Immature natural killer cell (primary cell): ENCODE measurements around the gene EPG5. TPM values are rescaled to one million over a fixed set of nuclear protein-coding genes. Genes with fewer than 3 reads are reported as not detected.
"Not testable (repeated sequence)": the region's sequence is repeated elsewhere in the genome, so short reads cannot be mapped to it uniquely, and the experiment has no call there.

ENCODE experiments used
- DNase-seq, 3 donors: peaks; one replicate each; pipeline ENCODE4 v3.0.0; 2022; ENCODE audit warnings: mixed read lengths in 1 of 3
- H3K27ac Mint-ChIP-seq, 6 donors: one replicate each; pipeline ENCODE4 v1.8.0; 2020; ENCODE audit warnings: mixed read lengths in 6 of 6, mild to moderate bottlenecking in 5 of 6, inconsistent platforms in 4 of 6, moderate library complexity in 3 of 6
- H3K27me3 Mint-ChIP-seq, 3 donors: one replicate each; pipeline ENCODE4 v1.8.0; 2020 to 2021; ENCODE audit warnings: low read depth in 3 of 3, mild to moderate bottlenecking in 3 of 3, mixed read lengths in 3 of 3, moderate library complexity in 3 of 3, inconsistent platforms in 1 of 3
- H3K36me3 Mint-ChIP-seq, 3 donors: one replicate each; pipeline ENCODE4 v1.8.0; 2020; ENCODE audit warnings: mixed read lengths in 3 of 3, inconsistent platforms in 2 of 3, mild to moderate bottlenecking in 2 of 3
- H3K4me1 Mint-ChIP-seq, 2 donors: one replicate each; pipeline ENCODE4 v1.8.0; 2020; ENCODE audit warnings: inconsistent platforms in 2 of 2, mild to moderate bottlenecking in 2 of 2, mixed read lengths in 2 of 2, moderate library complexity in 1 of 2
- H3K4me3 Mint-ChIP-seq, 5 donors: one replicate each; pipeline ENCODE4 v1.8.0; 2020; ENCODE audit warnings: mild to moderate bottlenecking in 5 of 5, mixed read lengths in 5 of 5, inconsistent platforms in 3 of 5, moderate library complexity in 3 of 5
- H3K9me3 Mint-ChIP-seq, 6 donors: one replicate each; pipeline ENCODE4 v1.8.0; 2020; ENCODE audit warnings: mild to moderate bottlenecking in 6 of 6, mixed read lengths in 6 of 6, inconsistent platforms in 4 of 6, moderate library complexity in 3 of 6
- polyA plus RNA-seq, 3 donors: library from polyadenylated mRNA; unstranded; fragments of 300-500 nt; fragmentation: Illumina TruSeq; gene quantifications; one replicate each; pipeline ENCODE4 v1.2.3, GENCODE V29; 2021

The EPG5 gene
- polyA plus RNA-seq, 3 donors from 2014 or later, result 2.9 to 6.5 (median 5.3) TPM

DNA sequence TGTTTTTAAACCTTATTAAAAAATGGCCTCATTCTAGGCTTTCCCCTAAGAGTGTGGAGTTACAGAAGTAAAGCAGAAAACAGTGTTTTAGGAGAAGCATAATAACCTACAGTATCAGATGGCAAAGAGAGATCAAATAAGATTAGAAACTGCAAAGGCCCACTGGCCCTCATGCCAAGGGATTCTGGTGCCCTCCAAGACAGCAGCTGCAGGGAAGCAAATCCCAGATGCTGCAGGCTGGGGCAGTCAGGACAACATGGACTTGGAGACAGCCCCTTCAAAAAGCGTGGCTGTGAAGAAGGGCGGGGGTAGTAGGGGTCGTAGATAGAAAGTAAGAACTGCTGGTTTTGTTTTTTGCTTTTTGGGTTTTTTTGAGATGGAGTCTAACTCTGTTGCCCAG lies 28.3 kb upstream of the EPG5 start:
- no peak for DNase-seq
- peaks cover 33 to 36% of the 10 kb centered on the region in 2 donors for H3K4me1 Mint-ChIP-seq
- H3K27ac Mint-ChIP-seq, result peak overlapping the region in 3 of 6 donors; percentile 9 to 49 (median 37)
- no peaks in the 10 kb centered on the region for H3K9me3 Mint-ChIP-seq
- H3K36me3 Mint-ChIP-seq, result peaks cover 13 to 28% (median 18%) of the 10 kb centered on the region in 3 donors
- no peak overlapping the region for H3K4me3 Mint-ChIP-seq
- peaks cover 0 to 4% (median 0%) of the 10 kb centered on the region in 3 donors for H3K27me3 Mint-ChIP-seq

DNA sequence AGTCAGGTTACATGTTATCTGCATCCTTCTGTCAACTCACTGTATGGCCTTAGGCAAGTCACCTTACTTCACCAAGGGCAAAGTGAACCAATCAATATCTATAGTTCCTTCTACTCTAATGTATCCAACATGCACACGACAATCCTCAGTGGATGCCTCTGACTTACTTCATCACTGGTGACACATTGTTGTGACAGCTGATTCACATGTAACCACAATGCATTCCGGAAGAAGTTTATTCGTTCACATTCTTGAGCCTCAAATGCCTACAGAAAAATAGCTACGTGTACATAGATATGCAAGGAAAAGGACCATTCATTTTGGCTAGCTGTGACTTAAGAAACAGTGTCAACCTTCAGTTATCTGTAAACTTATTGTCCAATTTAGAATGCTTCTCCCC lies 26.3 kb upstream of the EPG5 start:
- peaks cover 0 to 4% (median 0%) of the 10 kb centered on the region in 3 donors for H3K27me3 Mint-ChIP-seq
- H3K9me3 Mint-ChIP-seq, result no peaks in the 10 kb centered on the region
- H3K36me3 Mint-ChIP-seq, result peaks cover 25 to 45% (median 35%) of the 10 kb centered on the region in 3 donors
- no peak overlapping the region for H3K27ac Mint-ChIP-seq
- DNase-seq, result no peak
- H3K4me1 Mint-ChIP-seq, result peaks cover 19 to 20% of the 10 kb centered on the region in 2 donors
- H3K4me3 Mint-ChIP-seq, result no peak overlapping the region

DNA sequence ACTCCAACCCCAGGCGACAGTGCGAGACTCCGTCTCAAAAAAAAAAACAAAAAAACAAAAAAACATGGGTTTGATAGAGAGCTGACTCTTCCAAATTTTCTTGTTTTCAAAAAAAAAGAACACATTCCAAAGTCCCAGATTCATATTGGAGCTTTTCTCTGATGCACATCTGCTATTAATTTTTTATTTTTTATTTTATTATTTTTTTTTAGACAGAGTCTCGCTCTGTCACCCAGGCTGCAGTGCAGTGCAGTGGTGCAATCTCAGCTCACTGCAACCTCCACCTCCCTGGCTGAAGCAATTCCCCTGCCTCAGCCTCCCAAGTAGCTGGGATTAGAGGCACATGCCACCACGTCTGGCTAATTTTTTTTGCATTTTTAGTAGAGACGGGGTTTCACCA lies 25.4 kb upstream of the EPG5 start:
- H3K27me3 Mint-ChIP-seq, H3K9me3 Mint-ChIP-seq, DNase-seq, H3K27ac Mint-ChIP-seq, H3K4me3 Mint-ChIP-seq: not testable (repeated sequence)
- Mint-ChIP-seq H3K4me1 (peaks cover 10 to 11% of the 10 kb centered on the region in 2 donors), H3K36me3 (peaks cover 25 to 51% (median 42%) of the 10 kb centered on the region in 3 donors)

DNA sequence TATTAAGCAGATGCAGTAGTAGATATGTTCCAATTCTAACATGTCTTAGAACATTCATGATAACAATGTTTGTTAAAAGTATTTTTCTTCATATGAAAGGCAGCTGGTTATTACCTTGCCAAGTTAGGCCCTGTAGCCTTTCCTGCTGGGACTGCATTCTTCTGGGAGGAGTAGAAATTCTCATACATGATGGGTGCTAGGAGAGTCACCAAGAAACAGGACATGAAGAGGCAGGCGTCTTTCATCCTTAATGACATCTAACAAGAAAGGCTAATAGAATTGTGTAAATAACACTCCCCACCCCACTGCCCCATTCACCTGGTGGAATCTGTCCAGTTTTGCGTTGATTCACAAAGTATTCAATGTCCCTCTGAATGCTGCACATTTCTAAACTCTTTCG lies 24.7 kb upstream of the EPG5 start:
- Mint-ChIP-seq H3K9me3 (no peaks in the 10 kb centered on the region), H3K4me3 (no peak overlapping the region), H3K27me3 (peaks cover 0 to 4% (median 2%) of the 10 kb centered on the region in 3 donors), H3K27ac (no peak overlapping the region), H3K36me3 (peaks cover 29 to 55% (median 42%) of the 10 kb centered on the region in 3 donors), H3K4me1 (peaks cover 6% of the 10 kb centered on the region in 2 donors)
- DNase-seq, result no peak

DNA sequence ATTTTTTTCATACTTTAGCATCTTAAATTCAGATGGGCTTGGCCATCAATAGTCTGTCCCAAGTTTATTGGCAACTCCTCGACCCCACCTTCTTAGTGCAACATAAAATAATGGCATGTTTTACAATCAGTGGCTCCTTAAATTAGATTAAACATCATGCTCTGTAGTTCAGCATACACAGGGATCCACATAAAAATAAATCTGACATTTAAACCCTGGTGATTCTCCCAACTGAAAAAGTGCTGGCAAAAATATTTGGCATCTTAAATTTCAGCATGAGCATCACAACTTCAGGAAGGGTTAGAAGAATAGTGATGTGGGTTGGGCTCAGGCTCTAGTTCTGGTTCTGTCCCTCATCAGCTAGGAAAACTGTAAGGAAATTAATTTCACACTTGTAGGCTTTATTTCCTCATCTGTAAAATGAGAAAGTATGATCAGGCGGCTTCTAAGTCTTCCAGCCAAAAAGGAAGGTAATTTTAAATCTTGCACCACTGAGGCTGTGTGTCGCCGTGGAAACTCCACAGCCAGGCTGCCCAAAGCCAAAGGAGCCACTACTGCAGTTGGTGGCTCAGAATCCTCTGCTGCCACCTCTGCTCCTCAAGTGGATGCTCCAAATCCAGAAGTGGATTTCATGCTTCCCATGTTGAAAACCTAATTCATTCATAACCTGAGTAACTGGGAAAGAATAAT lies 17.6 kb upstream of the EPG5 start:
- Mint-ChIP-seq H3K9me3 (no peaks in the 10 kb centered on the region), H3K4me3 (no peak overlapping the region), H3K27me3 (peaks cover 0 to 2% (median 0%) of the 10 kb centered on the region in 3 donors), H3K27ac (peak overlapping the region in 1 of 6 donors; percentile 29), H3K36me3 (peaks cover 28 to 36% (median 35%) of the 10 kb centered on the region in 3 donors), H3K4me1 (no peaks in the 10 kb centered on the region)
- no peak for DNase-seq

DNA sequence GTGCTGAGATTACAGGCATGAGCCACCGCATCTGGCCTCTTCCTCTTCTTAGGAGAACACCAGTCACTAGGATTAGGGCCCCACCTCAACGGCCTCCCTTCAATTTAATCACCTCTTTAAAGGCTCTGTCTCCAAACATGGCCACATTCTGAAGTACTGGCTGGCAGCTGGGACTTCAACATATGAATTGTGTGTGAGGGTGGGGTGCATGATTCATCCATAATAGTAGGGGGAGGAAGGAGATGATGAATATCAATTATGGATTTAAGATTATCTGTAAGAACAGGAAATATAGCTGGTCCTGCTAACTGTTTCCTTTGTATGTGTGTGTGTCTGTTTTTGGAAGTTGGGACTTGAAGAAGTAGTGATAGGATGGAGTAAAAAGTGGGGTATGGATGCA lies 14.7 kb upstream of the EPG5 start:
- peaks cover 12 to 17% (median 13%) of the 10 kb centered on the region in 3 donors for H3K36me3 Mint-ChIP-seq
- no peaks in the 10 kb centered on the region for H3K4me1 Mint-ChIP-seq
- no peaks in the 10 kb centered on the region for H3K9me3 Mint-ChIP-seq
- H3K27me3 Mint-ChIP-seq, result no peaks in the 10 kb centered on the region
- H3K27ac Mint-ChIP-seq, result peak overlapping the region in 2 of 6 donors; percentile 40 to 71
- H3K4me3 Mint-ChIP-seq, result no peak overlapping the region
- DNase-seq, result no peak

DNA sequence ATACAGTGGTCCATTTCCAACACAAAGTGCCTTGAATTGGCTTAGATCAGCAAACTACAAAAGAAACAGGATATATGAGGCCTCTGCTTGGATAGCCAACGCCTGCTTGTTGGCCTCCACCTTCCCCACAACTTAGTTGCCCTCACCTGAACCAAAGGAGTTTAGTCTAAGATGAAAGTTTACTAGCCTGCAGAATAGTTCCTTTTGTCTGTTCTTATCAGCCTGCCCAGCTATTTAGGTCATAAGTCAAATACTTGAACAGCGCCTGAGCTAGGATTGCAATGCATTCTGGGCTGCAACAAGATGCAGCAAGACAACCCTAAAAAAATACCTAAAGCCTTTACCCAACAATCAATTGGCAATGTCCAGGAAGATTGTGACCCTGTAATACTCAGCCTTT lies 13.1 kb upstream of the EPG5 start:
- Mint-ChIP-seq H3K27me3 (peaks cover 0 to 3% (median 0%) of the 10 kb centered on the region in 3 donors), H3K4me3 (no peak overlapping the region), H3K27ac (peak overlapping the region in 1 of 6 donors; percentile 22), H3K36me3 (peaks cover 8 to 13% (median 13%) of the 10 kb centered on the region in 3 donors), H3K9me3 (no peaks in the 10 kb centered on the region), H3K4me1 (no peaks in the 10 kb centered on the region)
- DNase-seq, result no peak

DNA sequence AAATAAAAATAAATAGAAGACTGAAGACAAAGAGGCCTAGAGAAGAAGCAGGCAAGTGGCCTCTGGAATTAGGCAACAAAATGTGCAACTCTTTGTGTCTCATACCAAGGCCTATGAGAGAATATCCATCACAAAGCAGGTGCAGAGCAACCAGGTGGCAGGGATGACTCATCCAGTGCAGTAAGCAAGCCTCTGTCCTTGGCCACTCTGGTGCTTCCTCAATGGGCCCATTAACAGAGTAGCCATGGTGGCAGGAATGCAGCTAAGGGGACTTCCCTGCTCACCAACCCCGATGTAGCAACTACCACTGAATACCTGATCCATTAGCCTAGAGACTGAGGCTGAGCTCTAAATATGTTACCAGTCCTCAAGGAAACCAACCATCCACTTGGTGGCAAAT lies 11.0 kb upstream of the EPG5 start:
- H3K4me3 Mint-ChIP-seq, result no peak overlapping the region
- no peaks in the 10 kb centered on the region for H3K9me3 Mint-ChIP-seq
- H3K27me3 Mint-ChIP-seq, result peaks cover 0 to 3% (median 0%) of the 10 kb centered on the region in 3 donors
- H3K36me3 Mint-ChIP-seq, result peaks cover 0 to 6% (median 5%) of the 10 kb centered on the region in 3 donors
- no peak for DNase-seq
- no peak overlapping the region for H3K27ac Mint-ChIP-seq
- peaks cover 3 to 8% of the 10 kb centered on the region in 2 donors for H3K4me1 Mint-ChIP-seq

DNA sequence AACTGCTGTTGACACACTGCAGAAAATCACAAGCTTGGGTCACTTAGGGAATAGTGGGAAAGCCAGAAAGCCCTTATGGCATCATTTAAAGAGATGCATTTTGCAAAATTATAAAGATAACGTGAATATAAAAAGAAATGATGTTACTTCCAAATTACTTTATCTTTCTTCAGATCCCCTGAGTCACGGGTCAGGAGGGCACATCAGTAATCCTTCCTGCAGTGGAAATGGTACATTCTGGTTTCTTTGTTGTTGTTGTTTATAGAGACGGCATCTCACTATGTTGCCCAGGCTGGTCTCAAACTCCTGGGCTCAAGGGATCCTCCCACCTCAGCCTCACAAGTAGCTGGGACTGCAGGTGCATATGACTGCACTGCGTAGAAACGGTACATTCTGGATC lies 9.8 kb upstream of the EPG5 start:
- H3K27me3 Mint-ChIP-seq, result peaks cover 0 to 3% (median 0%) of the 10 kb centered on the region in 3 donors
- DNase-seq, result no peak
- H3K27ac Mint-ChIP-seq, result no peak overlapping the region
- H3K36me3 Mint-ChIP-seq, result peaks cover 0 to 3% (median 0%) of the 10 kb centered on the region in 3 donors
- peaks cover 3 to 8% of the 10 kb centered on the region in 2 donors for H3K4me1 Mint-ChIP-seq
- H3K4me3 Mint-ChIP-seq, result no peak overlapping the region
- no peaks in the 10 kb centered on the region for H3K9me3 Mint-ChIP-seq

DNA sequence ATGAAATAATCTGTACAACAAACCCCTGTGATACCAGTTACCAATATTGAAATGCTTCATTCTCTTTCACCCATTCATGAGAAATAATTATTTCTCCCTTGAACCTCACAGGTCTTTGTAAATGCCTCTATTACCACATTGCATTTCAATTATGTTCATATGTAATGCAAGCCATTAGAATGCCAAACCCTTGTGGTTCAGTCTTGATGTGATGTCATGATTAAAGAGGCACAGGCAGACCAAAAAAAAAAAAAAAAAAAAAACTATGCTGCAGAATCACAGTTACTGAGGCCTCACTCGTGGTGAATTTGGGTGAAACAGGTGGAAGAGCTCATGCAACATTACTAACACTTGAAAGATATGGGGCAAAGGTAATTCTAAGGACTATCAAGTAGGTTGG lies 9.4 kb upstream of the EPG5 start:
- H3K27ac Mint-ChIP-seq, result no peak overlapping the region
- no peak for DNase-seq
- no peak overlapping the region for H3K4me3 Mint-ChIP-seq
- H3K36me3 Mint-ChIP-seq, result peaks cover 0 to 3% (median 0%) of the 10 kb centered on the region in 3 donors
- H3K27me3 Mint-ChIP-seq, result peaks cover 0 to 3% (median 0%) of the 10 kb centered on the region in 3 donors
- H3K9me3 Mint-ChIP-seq, result no peaks in the 10 kb centered on the region
- H3K4me1 Mint-ChIP-seq, result peaks cover 3 to 8% of the 10 kb centered on the region in 2 donors

DNA sequence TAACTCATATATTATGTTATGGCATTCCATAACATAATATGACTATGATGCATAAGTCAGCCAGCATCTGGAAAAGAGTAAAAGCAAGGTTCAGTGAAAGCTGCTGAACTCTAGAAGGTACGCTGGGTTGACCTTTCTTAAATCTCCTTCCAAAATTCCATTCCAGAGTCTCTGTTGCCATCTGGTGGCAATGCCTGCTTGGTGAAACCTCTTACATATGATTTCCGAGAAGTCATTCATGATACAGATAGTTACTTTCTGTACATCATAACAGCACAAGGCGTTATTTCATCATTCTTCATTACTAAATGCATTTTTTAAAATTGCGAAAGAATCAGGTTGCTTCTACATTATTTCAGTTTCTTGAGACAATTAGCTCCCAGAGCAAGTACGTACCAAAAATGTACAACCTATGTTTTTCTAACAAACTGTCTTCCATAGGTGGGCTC lies 7.0 kb upstream of the EPG5 start:
- H3K4me1 Mint-ChIP-seq, result peaks cover 3 to 8% of the 10 kb centered on the region in 2 donors
- no peaks in the 10 kb centered on the region for H3K36me3 Mint-ChIP-seq
- peaks cover 0 to 3% (median 0%) of the 10 kb centered on the region in 3 donors for H3K27me3 Mint-ChIP-seq
- peak overlapping the region in 3 of 5 donors; percentile 7 to 33 (median 15) for H3K4me3 Mint-ChIP-seq
- no peak overlapping the region for H3K27ac Mint-ChIP-seq
- DNase-seq, result peak; percentile 60 to 70 (median 62)
- H3K9me3 Mint-ChIP-seq, result no peaks in the 10 kb centered on the region

DNA sequence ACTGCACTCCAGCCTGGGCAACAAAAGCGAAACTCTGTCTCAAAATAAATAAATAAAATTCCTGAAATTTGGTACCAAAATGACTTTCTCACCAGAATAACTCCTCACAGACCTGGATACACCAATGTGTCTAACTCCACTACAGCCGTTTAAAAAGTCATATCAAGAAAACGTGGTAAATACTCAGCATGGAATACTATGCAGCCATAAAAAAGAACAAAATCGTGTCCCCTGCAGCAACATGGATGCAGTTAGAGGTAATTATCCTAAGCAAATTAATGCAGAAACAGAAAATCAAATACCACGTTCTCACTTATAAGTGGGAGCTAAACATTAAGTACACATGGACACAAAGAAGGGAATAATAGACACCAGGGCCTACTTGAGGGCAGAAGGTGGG lies 2.2 kb downstream of the EPG5 start:
- Mint-ChIP-seq H3K36me3 (peaks cover 3 to 24% (median 19%) of the 10 kb centered on the region in 3 donors), H3K27ac (peak overlapping the region in 5 of 6 donors; percentile 36 to 94 (median 73)), H3K4me1 (peaks cover 71 to 77% of the 10 kb centered on the region in 2 donors), H3K27me3 (peaks cover 6 to 15% (median 14%) of the 10 kb centered on the region in 3 donors), H3K4me3 (peak overlapping the region; percentile 52 to 80 (median 64))
- H3K9me3 Mint-ChIP-seq, DNase-seq: not testable (repeated sequence)

DNA sequence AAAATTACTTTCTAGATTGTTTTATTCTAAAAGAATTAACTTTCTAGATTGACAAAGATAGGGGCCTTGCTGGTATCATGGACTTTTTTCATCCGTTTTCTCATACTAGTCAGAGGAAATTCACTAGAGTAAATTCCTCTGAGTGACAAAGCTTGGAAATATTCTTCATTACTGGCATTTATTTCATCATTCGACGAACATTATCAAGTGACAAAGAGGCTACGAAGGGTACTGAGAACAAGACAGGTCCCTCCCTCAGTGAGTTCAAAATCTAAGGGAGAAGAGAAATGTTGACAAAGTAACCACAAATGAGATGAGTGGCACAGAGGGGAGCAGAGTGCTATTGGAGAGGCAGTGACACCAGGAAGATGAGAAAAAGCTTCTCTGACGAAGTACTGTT lies 4.3 kb downstream of the EPG5 start:
- H3K9me3 Mint-ChIP-seq, result no peaks in the 10 kb centered on the region
- H3K27ac Mint-ChIP-seq, result peak overlapping the region; percentile 90 to 98 (median 92)
- peak; percentile 20 to 38 (median 31) for DNase-seq
- H3K36me3 Mint-ChIP-seq, result peaks cover 3 to 24% (median 19%) of the 10 kb centered on the region in 3 donors
- peaks cover 79 to 84% of the 10 kb centered on the region in 2 donors for H3K4me1 Mint-ChIP-seq
- H3K4me3 Mint-ChIP-seq, result peak overlapping the region; percentile 46 to 78 (median 74)
- H3K27me3 Mint-ChIP-seq, result peaks cover 6 to 14% (median 13%) of the 10 kb centered on the region in 3 donors

DNA sequence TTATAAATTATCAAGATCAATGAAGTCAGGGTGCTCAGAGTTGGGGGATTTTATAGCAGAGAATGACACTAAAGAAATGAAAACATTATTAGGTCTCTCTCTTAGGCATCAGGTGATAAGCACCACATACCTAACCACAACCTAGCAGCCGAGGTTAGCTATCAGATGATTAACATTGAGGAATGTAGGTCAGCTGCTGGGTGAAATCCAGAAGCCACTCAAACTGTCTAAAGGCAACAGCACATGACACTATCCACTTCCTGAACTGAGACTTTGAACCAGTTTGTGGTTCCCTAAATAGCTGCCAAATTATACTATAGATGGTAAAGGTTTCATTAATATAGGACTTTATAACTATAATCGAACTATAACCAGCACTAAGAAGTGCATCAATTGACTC lies 4.7 kb downstream of the EPG5 start:
- Mint-ChIP-seq H3K36me3 (peaks cover 3 to 26% (median 19%) of the 10 kb centered on the region in 3 donors), H3K4me1 (peaks cover 79 to 84% of the 10 kb centered on the region in 2 donors), H3K27ac (peak overlapping the region; percentile 90 to 98 (median 92)), H3K9me3 (no peaks in the 10 kb centered on the region), H3K27me3 (peaks cover 6 to 14% (median 11%) of the 10 kb centered on the region in 3 donors), H3K4me3 (peak overlapping the region; percentile 46 to 78 (median 74))
- peak; percentile 36 to 68 (median 64) for DNase-seq
